Hepatocyte (in vitro differentiated cells): ENCODE measurements around the gene ALK. TPM values are rescaled to one million over a fixed set of nuclear protein-coding genes. Genes with fewer than 3 reads are reported as not detected.
A peak's percentile ranks its signal among the peaks of the same experiment; 100 is the strongest.

Experiments used
- DNase-seq: peaks from one replicate; pipeline ENCODE4 v3.0.0-alpha.2; 2016; ENCODE audit warnings: low spot score
- H2AFZ ChIP-seq: fragments of 200-600 bp; sonication (generic); 2 replicates; pipeline ENCODE4 v1.6.0; 2016; ENCODE audit warnings: antibody characterized with exemption, mild to moderate bottlenecking
- H3K27ac ChIP-seq: fragments of 200-600 bp; sonication (generic); 2 replicates; pipeline ENCODE4 v1.5.1; 2016; ENCODE audit warnings: mild to moderate bottlenecking
- H3K27me3 ChIP-seq: fragments of 200-600 bp; sonication (generic); 2 replicates; pipeline ENCODE4 v1.6.1; 2016
- H3K36me3 ChIP-seq: fragments of 200-600 bp; sonication (generic); replicated peaks from 2 replicates; pipeline ENCODE4 v1.5.1; 2016; ENCODE audit warnings: low read depth; ENCODE audit not compliant: insufficient read depth
- H3K4me1 ChIP-seq: fragments of 200-600 bp; sonication (generic); 2 replicates; pipeline ENCODE4 v1.5.1; 2016; ENCODE audit warnings: mild to moderate bottlenecking, moderate library complexity; ENCODE audit not compliant: insufficient read depth
- H3K4me2 ChIP-seq: fragments of 200-600 bp; sonication (generic); 2 replicates; pipeline ENCODE4 v1.6.0; 2016
- H3K4me3 ChIP-seq: fragments of 200-600 bp; sonication (generic); 2 replicates; pipeline ENCODE4 v1.5.1; 2016; ENCODE audit warnings: mild to moderate bottlenecking
- H3K79me2 ChIP-seq: fragments of 200-600 bp; sonication (generic); 2 replicates; pipeline ENCODE4 v1.6.0; 2017; ENCODE audit warnings: mild to moderate bottlenecking
- H3K9me2 ChIP-seq: fragments of 200-600 bp; sonication (generic); replicated peaks from 2 replicates; pipeline ENCODE4 v1.6.0; 2017; ENCODE audit warnings: mild to moderate bottlenecking; ENCODE audit not compliant: insufficient read depth
- H3K9me3 ChIP-seq: fragments of 200-600 bp; sonication (generic); 2 replicates; pipeline ENCODE4 v1.5.1; 2016; ENCODE audit warnings: low read depth, mild to moderate bottlenecking
- H4K20me1 ChIP-seq: fragments of 200-600 bp; sonication (generic); 2 replicates; pipeline ENCODE4 v1.6.0; 2016; ENCODE audit warnings: mild to moderate bottlenecking; ENCODE audit not compliant: insufficient read depth, poor library complexity, severe bottlenecking
- EZH2 ChIP-seq: fragments of 200-600 bp; sonication (generic); IDR thresholded peaks from 2 replicates; pipeline ENCODE4 v1.6.1; 2016; ENCODE audit warnings: antibody characterized with exemption, mild to moderate bottlenecking, borderline replicate concordance
- EZH2phosphoT487 ChIP-seq: fragments of 200-600 bp; sonication (generic); IDR thresholded peaks from one replicate; pipeline ENCODE4 v1.6.1; 2018; ENCODE audit warnings: antibody characterized with exemption, mild to moderate bottlenecking, low read depth, moderate library complexity; ENCODE audit not compliant: unreplicated experiment, severe bottlenecking
- WGBS: methylation state at CpG from one replicate; pipeline ENCODE4 v1.1.6; 2016; ENCODE audit warnings: low lambda C conversion rate; ENCODE audit errors: missing lambda C conversion rate; 5-methylcytosine and 5-hydroxymethylcytosine counted together
- polyA plus RNA-seq: library from polyadenylated mRNA; unstranded; fragments of >200 nt; fragmentation: Nextera tagmentation; extraction: Ambion mirVana; gene quantifications from 2 replicates; pipeline ENCODE4 v1.2.1, GENCODE V29; 2016
- total RNA-seq: library from RNA; depleted of rRNA; stranded (reverse); fragments of >200 nt; gene quantifications from 2 replicates; pipeline ENCODE4 v1.2.3, GENCODE V29; 2014
- TF ChIP-seq, protein P1 (sequence below): fragments of 200-600 bp; sonication (generic); IDR thresholded peaks from 2 replicates; pipeline ENCODE4 v1.5.1; 2016; ENCODE audit warnings: antibody characterized with exemption, mild to moderate bottlenecking; ENCODE audit not compliant: poor library complexity

ALK gene
- total and polyA plus RNA-seq, 2 experiments from 2014 or later = 0.16 to 0.27 TPM

- no peaks in the 10 kb centered on the region for H3K79me2 ChIP-seq
- peaks cover 49% of the 10 kb centered on the region for H3K27me3 ChIP-seq
- DNase-seq = no peak
- TF ChIP-seq, protein P1, sequence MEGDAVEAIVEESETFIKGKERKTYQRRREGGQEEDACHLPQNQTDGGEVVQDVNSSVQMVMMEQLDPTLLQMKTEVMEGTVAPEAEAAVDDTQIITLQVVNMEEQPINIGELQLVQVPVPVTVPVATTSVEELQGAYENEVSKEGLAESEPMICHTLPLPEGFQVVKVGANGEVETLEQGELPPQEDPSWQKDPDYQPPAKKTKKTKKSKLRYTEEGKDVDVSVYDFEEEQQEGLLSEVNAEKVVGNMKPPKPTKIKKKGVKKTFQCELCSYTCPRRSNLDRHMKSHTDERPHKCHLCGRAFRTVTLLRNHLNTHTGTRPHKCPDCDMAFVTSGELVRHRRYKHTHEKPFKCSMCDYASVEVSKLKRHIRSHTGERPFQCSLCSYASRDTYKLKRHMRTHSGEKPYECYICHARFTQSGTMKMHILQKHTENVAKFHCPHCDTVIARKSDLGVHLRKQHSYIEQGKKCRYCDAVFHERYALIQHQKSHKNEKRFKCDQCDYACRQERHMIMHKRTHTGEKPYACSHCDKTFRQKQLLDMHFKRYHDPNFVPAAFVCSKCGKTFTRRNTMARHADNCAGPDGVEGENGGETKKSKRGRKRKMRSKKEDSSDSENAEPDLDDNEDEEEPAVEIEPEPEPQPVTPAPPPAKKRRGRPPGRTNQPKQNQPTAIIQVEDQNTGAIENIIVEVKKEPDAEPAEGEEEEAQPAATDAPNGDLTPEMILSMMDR = no peak
- TF ChIP-seq EZH2phosphoT487 (no peak), EZH2 (no peak)
- H3K9me2 ChIP-seq = no peaks in the 10 kb centered on the region
- no peak overlapping the region for H3K27ac ChIP-seq
- WGBS = 78% methylated on average over 4 of the region's 4 CpGs
- H3K36me3 ChIP-seq = no peaks in the 10 kb centered on the region
- no peak overlapping the region for H3K4me3 ChIP-seq
- no peaks in the 10 kb centered on the region for H3K9me3 ChIP-seq
- H2AFZ ChIP-seq = no peak overlapping the region
- H3K4me2 ChIP-seq = no peak overlapping the region
- H3K4me1 ChIP-seq = peaks cover 19% of the 10 kb centered on the region
- no peaks in the 10 kb centered on the region for H4K20me1 ChIP-seq
Observed at GRCh38 chr2:29922605-29923004, 1.2 kb upstream of the ALK start.

DNA sequence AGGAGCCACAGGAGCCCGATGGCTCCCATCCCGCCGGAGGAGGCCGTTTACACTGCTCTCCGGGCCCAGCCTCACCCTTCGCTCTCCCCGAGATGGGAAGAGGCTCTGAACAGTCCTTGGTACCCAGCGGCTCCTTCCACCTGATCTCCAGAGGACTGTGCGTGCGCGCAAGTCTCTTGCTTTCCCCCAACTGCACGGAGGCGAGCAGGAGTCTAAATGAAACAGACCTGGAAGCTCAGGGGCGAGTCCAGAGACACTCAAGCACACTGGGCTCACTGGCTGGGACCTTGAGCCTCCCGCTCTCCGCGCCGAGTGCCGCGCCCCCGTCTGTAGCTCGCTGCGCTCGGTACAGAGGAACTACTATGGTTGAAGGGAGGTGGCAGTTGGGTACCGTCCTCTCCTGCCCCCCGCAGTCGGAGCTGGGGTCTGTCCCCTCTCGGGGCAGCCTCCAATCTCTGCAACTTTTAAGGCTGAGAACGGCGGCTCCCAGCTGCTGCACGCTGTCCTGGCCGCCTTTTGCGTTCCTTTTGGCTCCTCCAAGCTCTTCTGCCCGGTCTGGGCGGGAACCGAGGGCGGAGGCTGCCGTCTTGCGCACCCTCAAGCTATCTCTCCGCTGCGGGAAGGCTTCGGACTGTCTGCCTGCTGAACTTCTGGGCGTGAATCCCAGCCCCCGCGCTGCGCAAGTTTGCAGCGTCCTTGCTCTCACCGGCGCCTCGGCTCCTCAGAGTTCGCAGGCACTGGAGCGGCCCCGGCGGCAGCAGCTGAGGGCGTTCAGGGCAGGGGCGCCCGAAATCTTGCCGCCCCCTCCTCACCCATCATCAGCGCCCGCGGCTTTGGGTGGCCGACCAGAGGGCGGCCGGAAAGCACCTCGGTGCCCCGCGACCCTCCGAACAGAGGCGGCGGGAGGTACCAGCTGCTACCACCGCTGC lies 491 bp downstream of the ALK start:
- no peak overlapping the region for H2AFZ ChIP-seq
- peaks cover 57% of the 10 kb centered on the region for H3K27me3 ChIP-seq
- peak overlapping the region; percentile 40 for H3K4me3 ChIP-seq

GRCh38 chr2:29920130-29920577 lies 1.2 kb downstream of the ALK start:
- Histone ChIP-seq H4K20me1 (no peaks in the 10 kb centered on the region), H3K36me3 (no peaks in the 10 kb centered on the region), H3K4me1 (peaks cover 19% of the 10 kb centered on the region), H2AFZ (no peak overlapping the region), H3K27me3 (peaks cover 63% of the 10 kb centered on the region), H3K27ac (no peak overlapping the region), H3K9me3 (no peaks in the 10 kb centered on the region), H3K9me2 (no peaks in the 10 kb centered on the region), H3K4me3 (no peak overlapping the region), H3K4me2 (peak overlapping the region; percentile 96), H3K79me2 (no peaks in the 10 kb centered on the region)
- TF ChIP-seq, protein P1 = no peak
- TF ChIP-seq EZH2phosphoT487 (no peak), EZH2 (no peak)
- 2% methylated on average over 30 of the region's 40 CpGs for WGBS
- DNase-seq = peak; percentile 87

More for the DNA sequence above, 491 bp downstream of the ALK start:
- WGBS = under 1% methylated on average over 65 of the region's 71 CpGs
- Histone ChIP-seq H3K9me3 (no peaks in the 10 kb centered on the region), H3K9me2 (no peaks in the 10 kb centered on the region), H3K4me1 (peaks cover 19% of the 10 kb centered on the region), H3K27ac (no peak overlapping the region), H3K79me2 (no peaks in the 10 kb centered on the region), H3K4me2 (peak overlapping the region; percentile 96), H3K36me3 (no peaks in the 10 kb centered on the region), H4K20me1 (no peaks in the 10 kb centered on the region)
- DNase-seq = peak; percentile 38
- no peak for TF ChIP-seq EZH2
- TF ChIP-seq, protein P1 = no peak
- no peak for TF ChIP-seq EZH2phosphoT487
